SH-SY5Y (cell line): ENCODE results near the gene TUB.

Source experiments
- GATA2 ChIP-seq: IDR thresholded peaks from 2 replicates; pipeline ENCODE4 v1.6.1; 2011; ENCODE audit warnings: mild to moderate bottlenecking, low read depth, low read length
- GATA3 ChIP-seq: IDR thresholded peaks from 2 replicates; pipeline ENCODE4 v1.6.1; 2011; ENCODE audit warnings: low read depth, mild to moderate bottlenecking, low read length, moderate library complexity

TUB gene

DNA sequence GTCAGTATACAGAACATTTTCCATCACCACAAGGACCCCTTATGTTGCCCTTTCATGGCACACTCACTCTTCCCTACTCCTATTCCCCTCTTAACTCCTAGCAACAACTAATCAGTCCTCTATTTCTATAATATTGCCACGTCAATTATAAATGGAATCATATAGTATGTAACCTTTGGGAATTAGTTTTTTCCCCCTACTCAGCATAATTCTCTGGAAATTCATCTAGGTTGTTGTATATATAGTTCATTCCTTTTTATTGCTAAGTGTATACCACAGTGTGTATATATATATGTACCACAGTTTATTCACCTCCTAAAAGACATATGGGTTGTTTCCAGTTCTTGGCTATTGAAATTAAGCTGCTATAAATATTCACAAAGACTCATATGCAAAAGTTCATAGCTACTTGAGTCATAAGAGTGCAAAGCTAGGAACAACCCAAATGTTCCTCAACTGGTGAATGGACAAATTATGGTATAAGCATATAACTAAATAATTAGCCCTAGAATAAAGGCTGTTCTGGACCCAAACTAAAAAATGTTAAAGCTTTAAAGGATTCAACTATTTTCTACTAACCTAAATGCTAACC lies 41.3 kb downstream of the TUB start:
- TF ChIP-seq GATA3, result no peak
- TF ChIP-seq GATA2, result no peak

DNA sequence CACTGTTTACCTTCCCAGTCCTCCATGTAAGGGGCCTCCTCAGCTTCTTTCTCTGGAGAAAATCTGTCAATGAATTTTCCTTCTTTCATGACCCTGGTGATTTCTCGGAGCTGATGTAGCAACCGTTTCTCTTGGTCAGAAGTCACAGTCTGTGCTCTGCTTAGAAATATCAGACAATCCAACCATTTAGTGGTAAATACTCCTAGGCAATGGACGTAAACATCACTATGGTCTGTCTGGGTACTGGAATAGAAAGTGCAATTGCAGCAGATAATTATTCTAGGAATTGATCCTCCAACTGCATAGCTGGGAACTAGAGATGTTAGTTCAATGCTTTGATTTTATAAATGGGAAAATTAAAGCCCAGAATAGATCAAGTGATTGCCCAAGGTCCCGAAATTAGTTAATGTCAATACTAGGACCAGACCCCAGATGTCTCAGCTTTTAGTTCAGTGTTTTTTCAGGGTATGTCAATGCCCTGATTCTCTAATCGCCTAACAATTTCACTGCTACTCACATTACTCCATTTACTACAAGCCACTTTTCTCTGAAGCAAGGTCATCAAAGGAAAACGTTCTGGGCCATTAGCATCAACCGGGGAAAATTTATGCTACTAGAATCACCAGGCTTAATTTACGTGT lies 45.8 kb downstream of the TUB start:
- TF ChIP-seq GATA3, result no peak
- TF ChIP-seq GATA2, result no peak

DNA sequence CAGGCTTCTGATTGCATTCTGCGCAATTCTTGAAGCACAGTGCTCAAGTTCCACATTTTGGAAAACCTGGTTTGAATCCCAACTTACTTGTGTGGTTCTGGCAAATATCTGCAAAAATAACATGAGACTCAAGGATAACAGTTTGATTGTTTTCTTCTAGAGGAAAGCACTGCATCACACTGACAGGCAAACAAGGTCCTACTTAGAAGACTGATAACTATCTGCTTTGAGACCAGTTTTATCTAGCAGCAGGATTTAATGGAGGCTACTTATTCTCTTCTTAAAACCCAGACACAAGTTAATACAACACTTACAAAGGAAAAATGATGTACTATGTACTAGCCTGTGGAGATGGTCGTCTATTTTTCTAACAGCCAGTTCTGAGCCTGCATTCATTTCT lies 46.4 kb downstream of the TUB start:
- no peak for TF ChIP-seq GATA2
- no peak for TF ChIP-seq GATA3

DNA sequence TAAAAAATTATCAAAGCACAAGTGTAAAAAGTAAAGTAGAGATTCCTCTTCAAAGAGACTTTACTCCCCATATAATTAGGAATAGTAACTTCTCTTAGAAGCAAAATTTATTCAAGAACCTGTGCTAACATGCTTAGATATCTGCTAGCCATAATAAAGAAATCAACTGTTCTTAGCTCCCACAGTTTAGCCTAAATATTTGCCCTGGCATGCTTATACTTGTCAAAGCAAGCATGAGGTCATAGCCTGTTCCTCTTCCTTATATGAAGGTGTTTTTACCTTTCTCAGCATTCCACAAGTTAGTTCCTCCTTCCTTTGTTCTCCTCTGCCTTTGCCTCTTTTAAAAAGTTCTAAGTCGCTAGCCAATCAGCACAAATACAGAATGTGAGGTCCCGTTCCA lies 57.5 kb downstream of the TUB start:
- TF ChIP-seq GATA3 (no peak), GATA2 (no peak)

DNA sequence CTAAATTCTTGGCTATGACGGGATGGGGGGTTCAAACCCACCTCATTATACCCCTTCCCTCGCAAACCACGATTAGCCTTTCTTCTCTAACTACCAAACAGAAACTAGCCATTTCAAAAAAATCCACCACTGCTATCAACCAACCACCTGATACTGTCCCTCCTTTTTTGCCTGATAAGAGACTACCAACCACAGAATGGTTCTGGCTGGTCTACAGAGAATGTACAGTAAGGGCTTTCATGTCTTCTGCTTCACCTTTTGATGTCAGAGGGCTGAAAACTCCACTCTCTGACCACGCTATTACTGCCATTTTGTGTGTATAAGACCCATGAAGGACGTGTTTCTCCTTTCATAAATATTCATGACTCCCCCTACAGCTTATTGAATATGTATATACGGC lies 68.7 kb downstream of the TUB start:
- no peak for TF ChIP-seq GATA2
